Stimulated activated CD8-positive, alpha-beta memory T cell treated with anti-CD3 and anti-CD28 coated beads, Interleukin-12 subunit alpha, Interleukin-12 subunit beta, amount 100 ng/mL, for 4 hours (primary cell): ENCODE results near the gene STAMBPL1.
"Not testable (repeated sequence)": the region's sequence is repeated elsewhere in the genome, so short reads cannot be mapped to it uniquely, and the experiment has no call there.

ENCODE experiments used
- DNase-seq: peaks from one replicate; pipeline ENCODE4 v3.0.0-alpha.2; 2020; ENCODE audit warnings: low read depth

STAMBPL1 gene

GRCh38 chr10:88857831-88858230 is 22.2 kb upstream of the STAMBPL1 start:
- no peak for DNase-seq

GRCh38 chr10:88858491-88858890 is 21.6 kb upstream of the STAMBPL1 start:
- no peak for DNase-seq

DNA sequence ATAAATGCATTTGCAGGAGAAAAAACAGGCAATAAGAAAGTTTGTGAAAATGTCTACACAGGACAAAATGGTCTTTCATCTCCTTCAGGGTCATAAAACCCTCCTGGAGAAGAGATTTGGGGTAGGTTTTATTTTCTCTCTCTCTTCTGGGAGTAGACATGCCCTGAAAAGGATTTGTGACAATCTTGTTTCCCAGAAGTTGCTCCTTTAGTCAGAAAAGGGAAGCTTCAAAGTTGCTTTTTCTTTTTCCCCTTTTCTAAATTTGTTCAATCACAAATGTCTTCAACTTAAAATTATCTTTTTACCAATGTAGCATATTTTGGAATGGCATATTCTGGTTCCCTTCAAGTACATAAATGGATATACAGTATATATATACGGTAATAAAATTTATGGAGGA is 19.0 kb upstream of the STAMBPL1 start:
- DNase-seq: no peak

GRCh38 chr10:88865281-88865876 is 14.7 kb upstream of the STAMBPL1 start:
- no peak for DNase-seq

DNA sequence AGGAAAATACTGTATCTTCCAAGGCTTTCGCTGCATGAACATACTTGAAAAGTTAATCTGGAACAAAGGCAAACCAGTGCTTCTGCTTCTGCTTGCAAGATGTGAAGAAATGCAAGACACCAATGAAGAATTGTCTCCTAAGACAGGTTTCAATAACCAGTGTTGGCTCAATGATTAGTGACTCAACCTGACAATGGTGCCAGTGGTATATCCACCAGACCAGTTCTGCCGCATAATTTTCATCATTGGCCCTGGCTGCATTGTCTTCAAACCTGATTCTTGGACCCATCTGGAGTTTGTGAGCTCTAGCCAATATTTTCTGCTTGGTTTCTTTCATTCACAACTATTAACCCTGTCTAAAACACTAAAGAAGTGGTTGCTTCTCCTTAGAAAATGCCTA is 13.6 kb upstream of the STAMBPL1 start:
- DNase-seq: no peak

DNA sequence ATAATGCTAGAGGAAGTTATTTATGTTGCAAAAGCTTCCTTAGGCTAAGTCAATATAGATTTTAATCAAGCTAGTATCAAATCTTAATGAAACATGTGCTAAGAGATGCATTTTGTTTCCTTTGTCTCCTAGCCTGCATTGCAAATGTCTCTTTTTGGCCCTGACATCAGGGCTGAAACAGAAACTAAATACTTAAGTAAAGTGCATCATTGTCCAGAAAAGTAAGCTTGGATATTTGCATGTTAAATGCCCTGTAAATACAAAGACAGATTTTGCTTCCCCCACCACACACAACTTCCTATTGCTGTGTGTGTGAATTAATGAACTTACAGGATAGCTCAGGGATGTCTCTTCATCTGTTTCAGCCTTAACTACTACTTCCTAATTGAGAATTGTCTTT is 10.0 kb upstream of the STAMBPL1 start:
- DNase-seq: no peak

DNA sequence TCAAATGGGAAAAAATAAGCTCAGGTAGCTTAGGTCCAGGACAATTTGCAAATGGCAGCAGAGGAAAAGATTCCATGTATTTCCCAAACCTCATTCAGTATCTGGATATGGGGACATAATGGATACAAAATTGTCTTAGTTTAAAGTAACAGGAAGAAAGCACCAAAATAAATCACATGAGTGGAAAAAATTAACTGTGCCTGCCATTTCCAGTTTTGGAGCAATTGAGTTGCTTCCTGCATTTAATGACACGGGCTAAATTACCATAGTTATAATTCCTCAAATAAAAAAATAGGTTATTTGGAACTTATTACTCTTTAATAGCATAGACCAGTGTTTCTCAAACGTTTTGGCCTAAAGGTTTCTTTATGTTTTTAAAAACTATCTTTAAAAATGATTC is 6.3 kb upstream of the STAMBPL1 start:
- no peak for DNase-seq

- DNase-seq: no peak
These were observed 5.8 kb upstream of the STAMBPL1 start for GRCh38 chr10:88874281-88874680.

GRCh38 chr10:88875081-88875480 is 5.0 kb upstream of the STAMBPL1 start:
- no peak for DNase-seq

GRCh38 chr10:88877298-88877697 is 2.7 kb upstream of the STAMBPL1 start:
- DNase-seq: no peak

- DNase-seq: peak; percentile 55
These were observed 434 bp downstream of the STAMBPL1 start for GRCh38 chr10:88880282-88881076.

- DNase-seq: no peak
These were observed 1.3 kb downstream of the STAMBPL1 start for GRCh38 chr10:88881320-88881719.

DNA sequence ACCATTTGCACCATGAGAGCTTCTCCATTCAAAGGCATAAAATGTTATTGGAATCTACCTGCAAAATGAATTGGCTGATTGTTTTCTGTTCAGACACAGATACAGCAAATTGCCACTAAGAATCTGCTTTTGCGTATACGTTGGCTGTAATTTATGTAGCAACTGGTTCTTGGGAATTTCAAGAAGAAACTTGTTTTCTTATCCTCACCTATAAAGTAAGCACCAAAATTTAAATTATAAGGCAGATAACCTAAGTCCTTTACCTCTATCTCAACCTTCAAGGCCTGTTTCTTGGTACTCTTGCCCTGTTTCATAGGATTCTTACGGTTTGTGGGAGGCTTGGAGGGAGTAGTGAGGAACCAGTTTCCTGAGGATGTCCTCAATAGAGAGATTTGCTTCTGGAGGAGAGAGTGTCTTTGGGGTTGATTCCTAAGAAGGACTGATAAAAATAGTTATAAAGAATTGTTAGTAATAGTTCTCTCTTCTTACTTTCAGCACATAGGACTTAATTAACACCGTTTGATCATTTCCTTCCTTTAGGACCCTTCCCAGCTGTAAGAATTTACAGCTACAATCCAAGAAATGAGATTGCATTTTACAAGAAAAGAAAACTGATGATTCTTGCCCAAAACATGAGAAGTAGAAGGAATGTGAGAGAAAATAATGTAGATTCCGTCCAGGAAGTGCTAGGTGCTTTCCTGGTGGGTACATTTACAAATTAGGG is 2.0 kb downstream of the STAMBPL1 start:
- no peak for DNase-seq

- DNase-seq: not testable (repeated sequence)
These were observed 2.8 kb downstream of the STAMBPL1 start for GRCh38 chr10:88882646-88883447.

DNA sequence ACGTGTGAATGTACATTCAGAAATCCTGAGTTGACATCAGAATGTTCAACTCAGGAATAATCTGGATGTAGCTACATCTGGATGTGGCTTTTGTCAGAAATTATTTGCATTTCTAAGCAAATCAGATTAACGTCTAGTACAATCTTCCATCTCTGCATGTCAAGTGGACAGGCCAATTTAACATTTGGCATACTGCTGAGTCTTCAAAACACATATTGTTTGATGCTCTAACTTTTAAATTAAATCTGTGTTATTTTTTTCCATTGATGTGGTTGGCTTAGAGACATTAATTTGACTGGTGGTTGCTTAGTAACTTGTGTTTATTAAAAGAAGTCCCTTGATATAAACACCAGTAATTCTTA is 3.4 kb downstream of the STAMBPL1 start:
- no peak for DNase-seq

DNA sequence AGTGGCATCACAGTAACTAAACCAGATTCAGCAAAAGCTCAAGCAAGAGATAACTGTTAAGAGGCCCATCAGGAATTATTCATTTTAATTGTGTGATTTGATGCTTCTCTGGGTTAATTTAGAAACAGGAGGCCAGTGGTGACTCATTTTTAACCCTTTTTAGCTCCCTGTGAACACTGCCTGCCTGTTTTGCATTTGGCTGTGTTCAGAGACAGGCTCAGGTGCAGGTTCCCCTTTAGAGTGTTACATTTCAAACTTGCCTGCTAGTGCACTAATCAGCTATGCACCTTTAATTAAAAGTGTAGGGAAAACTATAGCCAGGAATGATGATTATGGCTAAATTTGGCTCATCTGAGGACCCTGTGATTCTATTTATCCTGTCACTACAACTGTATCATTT is 6.5 kb downstream of the STAMBPL1 start:
- no peak for DNase-seq

- DNase-seq: no peak
These were observed 8.9 kb downstream of the STAMBPL1 start for GRCh38 chr10:88888810-88889445.

DNA sequence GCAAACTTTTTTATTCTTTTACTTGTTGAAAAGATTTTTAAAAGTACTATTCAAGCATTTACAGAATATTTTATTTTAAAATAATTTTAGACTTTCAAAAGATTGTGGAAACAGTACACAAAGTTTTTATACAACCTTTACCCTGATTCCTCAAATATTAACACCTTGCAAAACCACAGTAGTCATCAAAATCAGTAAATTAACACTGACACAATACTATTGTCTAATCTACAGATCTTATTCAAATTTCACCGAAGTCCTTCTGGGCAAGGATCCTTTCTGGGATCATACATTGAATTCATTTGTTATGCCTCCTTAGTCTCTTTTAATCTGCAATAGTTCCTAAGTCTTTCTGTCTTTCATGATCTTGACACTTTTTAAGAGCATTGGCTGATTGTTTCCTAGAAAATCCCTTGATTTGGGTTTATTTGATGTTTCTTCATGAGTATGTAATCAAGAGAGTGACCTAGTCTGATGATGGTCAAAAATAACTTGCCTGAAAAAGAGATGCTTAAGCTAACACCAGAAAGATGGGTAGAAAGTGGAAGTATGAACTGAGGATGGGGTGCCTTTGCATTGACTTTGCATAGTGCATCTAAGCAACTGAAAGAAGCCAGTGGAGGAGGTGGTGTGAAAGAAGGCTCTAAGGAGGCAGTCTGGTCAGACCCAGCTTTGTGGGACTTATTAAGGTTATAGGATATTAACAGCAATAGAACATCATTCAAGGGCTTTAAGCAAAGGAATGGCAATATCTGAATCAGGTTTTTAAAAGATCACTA is 9.7 kb downstream of the STAMBPL1 start:
- DNase-seq: no peak

DNA sequence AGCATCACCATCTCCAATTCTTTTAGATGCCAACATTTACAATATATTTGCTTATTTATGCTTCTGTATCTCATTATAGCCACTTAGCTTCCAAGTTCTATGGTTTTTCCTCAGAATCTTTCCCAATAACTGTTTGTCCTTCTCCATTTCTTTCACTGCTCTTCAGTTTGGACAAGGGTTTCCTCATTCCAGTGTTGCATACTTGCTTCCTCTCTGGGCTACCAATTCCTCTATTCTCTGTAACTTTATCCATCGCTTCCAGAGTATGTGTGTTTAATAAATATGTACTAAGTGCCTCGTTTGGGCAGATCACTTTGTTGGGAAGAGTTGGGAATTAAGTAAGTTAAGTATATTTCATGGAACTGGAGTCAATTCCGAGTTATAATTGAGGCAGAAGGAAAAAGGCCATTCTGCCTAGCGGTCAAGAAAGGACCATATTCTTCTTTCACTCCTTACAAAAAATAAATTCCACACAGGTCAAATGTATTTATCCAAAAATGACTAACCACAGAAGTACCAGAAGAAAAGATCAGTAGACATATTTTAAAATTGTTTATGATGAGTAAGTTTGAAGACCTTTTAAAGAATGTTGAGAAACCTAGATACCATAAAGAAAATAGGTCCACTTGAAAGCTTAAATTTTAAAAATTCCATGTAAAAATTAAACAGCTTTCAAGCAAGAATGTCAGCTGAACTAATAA is 10.8 kb downstream of the STAMBPL1 start:
- no peak for DNase-seq

- DNase-seq: no peak
These were observed 12.3 kb downstream of the STAMBPL1 start for GRCh38 chr10:88892222-88892967.
